H1 (cell line): ENCODE data around the gene NDUFA13. TPM values are rescaled to one million over a fixed set of nuclear protein-coding genes. Genes with fewer than 3 reads are reported as not detected.

Experiments used
- ATF2 ChIP-seq: IDR thresholded peaks from 2 replicates; pipeline ENCODE4 v1.6.1; 2012; ENCODE audit warnings: low read length, inconsistent platforms
- BRCA1 ChIP-seq: IDR thresholded peaks from 2 replicates; pipeline ENCODE4 v1.6.1; 2012; ENCODE audit warnings: low read depth, low read length, improper control_type of control experiment
- EGR1 ChIP-seq: IDR thresholded peaks from 2 replicates; pipeline ENCODE4 v1.6.1; 2011; ENCODE audit warnings: low read depth, low read length, borderline replicate concordance
- MAFK ChIP-seq: IDR thresholded peaks from 2 replicates; pipeline ENCODE4 v1.6.1; 2012; ENCODE audit warnings: low read depth, mild to moderate bottlenecking, improper control_type of control experiment, low read length
- RXRA ChIP-seq: IDR thresholded peaks from 2 replicates; pipeline ENCODE4 v1.6.1; 2011; ENCODE audit warnings: low read depth, mild to moderate bottlenecking, low read length, moderate library complexity; ENCODE audit not compliant: insufficient read depth
- TAF1 ChIP-seq: IDR thresholded peaks from 2 replicates; pipeline ENCODE4 v1.6.1; 2011; ENCODE audit warnings: mild to moderate bottlenecking, low read depth, low read length
- polyA plus RNA-seq, 7 experiments: library from polyadenylated mRNA; depleted of rRNA in 3 of 7; stranded (reverse) in 5 of 7; unstranded in 2 of 7; fragments of >200 nt in 5 of 7; fragments of 200-250 nt in 2 of 7; gene quantifications; 1 replicate in 5 of 7; 2 replicates in 1 of 7; 4 replicates in 1 of 7; pipeline versions ENCODE4 v1.2.1 to v1.2.3, GENCODE V29; 2011 to 2013; ENCODE audit warnings: missing spikeins in 2 of 7, mixed read lengths in 2 of 7
- total RNA-seq: library from RNA; stranded (reverse); fragmentation: NEBNext Ultra II Directional; extraction: Animal tissue kit (Norgen Biotek cat#: 25700); gene quantifications from 2 replicates; pipeline ENCODE4 v1.2.1, GENCODE V29; 2021

NDUFA13 gene
- total and polyA plus RNA-seq, 2 of the 8 experiments (the other 6 are each of a cell fraction or from before 2014, with no cell fraction given): 413 to 1,105 TPM

GRCh38 chr19:19563348-19563848, 47.4 kb downstream of the NDUFA13 start (continued):
- no peak for TF ChIP-seq RXRA
- no peak for TF ChIP-seq TAF1
- no peak for TF ChIP-seq BRCA1
- TF ChIP-seq MAFK: no peak
- no peak for TF ChIP-seq EGR1
- no peak for TF ChIP-seq ATF2
